Measurements from ENCODE around the gene BANP.

DNA sequence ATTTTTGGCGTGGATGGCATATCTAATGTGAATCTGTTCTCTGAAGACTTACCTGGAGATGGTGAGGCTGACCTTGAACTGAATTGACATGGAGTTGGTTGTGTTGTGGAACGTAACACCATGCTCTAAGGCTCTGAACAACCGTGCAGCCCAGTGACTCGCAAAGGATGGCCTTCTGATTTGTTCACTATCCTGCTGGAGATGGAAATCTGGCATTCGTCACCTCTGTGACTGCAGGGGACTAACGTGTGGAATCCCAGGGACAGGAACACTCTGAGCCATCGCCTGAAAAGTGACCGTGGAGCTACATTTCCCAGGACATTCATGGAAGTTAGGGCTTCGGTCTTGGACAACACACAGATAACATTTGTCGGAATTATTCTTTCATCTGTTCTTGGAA, 61.1 kb downstream of the BANP start:
- TF ChIP-seq POLR2A (IDR thresholded peaks at IDR 0.05; ENCODE audit: low read depth, low read length) (no peak), PAX5 (IDR thresholded peaks at IDR 0.05; ENCODE audit: insufficient read depth, low read length, severe bottlenecking) (no peak), POLR2AphosphoS5 (IDR thresholded peaks at IDR 0.05; ENCODE audit: low read depth, low read length) (no peak), TAF1 (IDR thresholded peaks at IDR 0.05; ENCODE audit: low read depth, low read length) (no peak), SPI1 (IDR thresholded peaks at IDR 0.05; ENCODE audit: low read depth, low read length) (no peak)
